Endothelial cell of umbilical vein (primary cell): ENCODE measurements around the gene BPIFB3. TPM values are rescaled to one million over a fixed set of nuclear protein-coding genes. Genes with fewer than 3 reads are reported as not detected.

ENCODE experiments used
- BruUV-seq: library from RNA; stranded (reverse); fragments of 400-500 nt; replicated peaks from 2 replicates; lab custom pipeline; 2021; lab: Mats Ljungman, UMichigan
- CTCF ChIA-PET: fragments of 300-600, 350-600 bp; sonication (Branson Sonifier 250); formaldehyde crosslinking; loops from one replicate; lab custom pipeline; 2021; ENCODE audit warnings: antibody characterized with exemption, inconsistent platforms; lab: Charles Lee
- POLR2A ChIA-PET: fragments of 300-600, 350-600 bp; sonication (Branson Sonifier 250); formaldehyde crosslinking; loops from one replicate; lab custom pipeline; 2021; ENCODE audit warnings: antibody characterized with exemption, inconsistent platforms; lab: Charles Lee
- DNase-seq: peaks from one replicate; pipeline ENCODE4 v3.0.0-alpha.2; 2011; ENCODE audit warnings: low read depth, low spot score
- FAIRE-seq: peaks from 2 replicates; lab custom pipeline; 2011; peaks lifted over from hg19 to GRCh38; lab: Jason Lieb, UNC
- H2AFZ ChIP-seq: 2 replicates; pipeline ENCODE4 v1.6.0; 2012; ENCODE audit warnings: low read depth, low read length, control low read depth, inconsistent platforms
- H3K27ac ChIP-seq: 2 replicates; pipeline ENCODE4 v1.5.1; 2011; ENCODE audit warnings: low read depth, mild to moderate bottlenecking, control low read depth, low read length, moderate library complexity; ENCODE audit not compliant: insufficient read depth
- H3K27me3 ChIP-seq, 2 experiments: 2 replicates each; pipeline versions ENCODE4 v1.6.0 to v1.6.1; 2011; ENCODE audit warnings: low read length in 2 of 2, mixed read lengths in 1 of 2; ENCODE audit not compliant: control insufficient read depth in 2 of 2, insufficient read depth in 2 of 2
- H3K36me3 ChIP-seq, 2 experiments: 2 replicates in 1 of 2; 3 replicates in 1 of 2; pipeline ENCODE4 v1.5.1; 2011; ENCODE audit warnings: low read length in 2 of 2, mild to moderate bottlenecking in 1 of 2, moderate library complexity in 1 of 2; ENCODE audit not compliant: control insufficient read depth in 2 of 2, insufficient read depth in 2 of 2; ENCODE audit errors: extremely low read depth in 1 of 2
- H3K4me1 ChIP-seq: 3 replicates; pipeline ENCODE4 v1.5.1; 2011; ENCODE audit warnings: mild to moderate bottlenecking, low read length; ENCODE audit not compliant: control insufficient read depth, insufficient read depth; ENCODE audit errors: extremely low read depth
- H3K4me2 ChIP-seq: 2 replicates; pipeline ENCODE4 v1.6.1; 2011; ENCODE audit warnings: low read length, control low read depth, mixed read lengths; ENCODE audit not compliant: insufficient read depth
- H3K4me3 ChIP-seq, 3 experiments: fragments of 200-600 bp in 1 of 3; sonication (generic), shearing (Covaris generic) in 1 of 3; replicated peaks in 1 of 3; 2 replicates each; pipeline ENCODE4 v1.5.1; 2011 to 2016; ENCODE audit warnings: control low read depth in 3 of 3, low read length in 3 of 3, mild to moderate bottlenecking in 2 of 3, inconsistent platforms in 1 of 3, low read depth in 1 of 3, moderate library complexity in 1 of 3; ENCODE audit not compliant: insufficient read depth in 1 of 3
- H3K79me2 ChIP-seq: 2 replicates; pipeline ENCODE4 v1.6.0; 2012; ENCODE audit warnings: low read length, inconsistent platforms; ENCODE audit not compliant: control insufficient read depth, insufficient read depth
- H3K9ac ChIP-seq: replicated peaks from 2 replicates; pipeline ENCODE3; 2011; ENCODE audit warnings: low read length, control low read depth; ENCODE audit not compliant: insufficient read depth; ENCODE audit errors: extremely low read depth
- H3K9me1 ChIP-seq: replicated peaks from 3 replicates; pipeline ENCODE4 v1.6.0; 2011; ENCODE audit warnings: mild to moderate bottlenecking, low read length; ENCODE audit not compliant: control insufficient read depth, insufficient read depth; ENCODE audit errors: extremely low read depth
- H3K9me3 ChIP-seq: replicated peaks from 2 replicates; pipeline ENCODE4 v1.5.1; 2012; ENCODE audit warnings: low read length, inconsistent platforms; ENCODE audit not compliant: control insufficient read depth, insufficient read depth
- H4K20me1 ChIP-seq: replicated peaks from 2 replicates; pipeline ENCODE3; 2011; ENCODE audit warnings: mild to moderate bottlenecking, low read length; ENCODE audit not compliant: control insufficient read depth, insufficient read depth; ENCODE audit errors: extremely low read depth
- EZH2 ChIP-seq: IDR thresholded peaks from 2 replicates; pipeline ENCODE4 v1.6.1; 2012; ENCODE audit warnings: borderline replicate concordance, low read depth, mild to moderate bottlenecking, moderate library complexity, low read length, inconsistent platforms; ENCODE audit not compliant: severe bottlenecking
- FOS ChIP-seq: IDR thresholded peaks from 2 replicates; pipeline ENCODE4 v1.6.1; 2011; ENCODE audit warnings: mild to moderate bottlenecking, low read length, moderate library complexity, borderline replicate concordance; ENCODE audit not compliant: insufficient read depth
- GATA2 ChIP-seq: IDR thresholded peaks from 2 replicates; pipeline ENCODE4 v1.7.0; 2011; ENCODE audit warnings: low read depth, mild to moderate bottlenecking, moderate library complexity, mixed read lengths, low read length; ENCODE audit not compliant: insufficient read length, insufficient read depth
- JUN ChIP-seq: IDR thresholded peaks from 2 replicates; pipeline ENCODE4 v1.6.1; 2011; ENCODE audit warnings: borderline replicate concordance, low read depth; ENCODE audit not compliant: insufficient read length, insufficient read depth
- MAX ChIP-seq: IDR thresholded peaks from 2 replicates; pipeline ENCODE4 v1.6.1; 2011; ENCODE audit not compliant: insufficient read depth, insufficient read length
- MYC ChIP-seq: IDR thresholded peaks from one replicate; pipeline ENCODE4 v1.6.1; 2011; ENCODE audit warnings: mild to moderate bottlenecking, low read depth, low read length
- POLR2A ChIP-seq: IDR thresholded peaks from 2 replicates; pipeline ENCODE4 v1.6.1; 2012; ENCODE audit warnings: low read depth, mild to moderate bottlenecking, control low read depth, low read length
- POLR2AphosphoS5 ChIP-seq: IDR thresholded peaks from 2 replicates; pipeline ENCODE4 v1.6.1; 2012; ENCODE audit warnings: low read depth, mild to moderate bottlenecking, control low read depth, low read length, moderate library complexity; ENCODE audit not compliant: insufficient read depth
- dilution Hi-C: fragments of 300-500 bp; cut with MboI; formaldehyde crosslinking; loops from one replicate; pipeline ENCODE4 v1.15.0; 2019; ENCODE audit warnings: low sequenced_read_pairs; ENCODE audit not compliant: extremely low pct_ligation_motif_present
- intact Hi-C: fragments of 100-400 bp; cut with micrococcal nuclease; formaldehyde crosslinking; loops from one replicate; pipeline ENCODE4 v1.10.0; 2022
- polyA plus RNA-seq, 4 experiments: library from polyadenylated mRNA; depleted of rRNA in 3 of 4; stranded (reverse) in 3 of 4; unstranded in 1 of 4; fragments of >200 nt; gene quantifications; 2 replicates each; pipeline versions ENCODE4 v1.2.1 to v1.2.3, GENCODE V29; 2011 to 2012; ENCODE audit warnings: missing spikeins in 1 of 4
- total RNA-seq: library from RNA; stranded (reverse); gene quantifications from 2 replicates; pipeline ENCODE4 v1.2.3, GENCODE V29; 2021
- TF ChIP-seq, protein P1 (sequence below), 2 donors: IDR thresholded peaks; 1 replicate in 1 of 2; 2 replicates in 1 of 2; pipeline ENCODE4 v1.5.1; 2011; ENCODE audit warnings: low read length in 2 of 2, mild to moderate bottlenecking in 2 of 2, moderate library complexity in 2 of 2, control low read depth in 1 of 2, inconsistent platforms in 1 of 2, low read depth in 1 of 2; ENCODE audit not compliant: insufficient read depth in 1 of 2; ENCODE audit errors: extremely low read depth in 1 of 2

Gene BPIFB3
- total and polyA plus RNA-seq, 2 donors (not counting 3 experiments of a cell fraction or from before 2014, with no cell fraction given): not detected

- Histone ChIP-seq H3K9me3 (no peaks in the 10 kb centered on the region), H3K9me1 (no peaks in the 10 kb centered on the region), H3K4me1 (no peaks in the 10 kb centered on the region), H3K9ac (no peak overlapping the region), H2AFZ (no peak overlapping the region), H3K27ac (no peak overlapping the region), H3K4me3 (no peak overlapping the region), H3K79me2 (no peaks in the 10 kb centered on the region), H4K20me1 (no peaks in the 10 kb centered on the region), H3K4me2 (no peak overlapping the region), H3K36me3 (no peaks in the 10 kb centered on the region), H3K27me3 (no peaks in the 10 kb centered on the region)
- TF ChIP-seq MAX (no peak), FOS (no peak), EZH2 (no peak), POLR2AphosphoS5 (no peak), JUN (no peak), POLR2A (no peak), GATA2 (no peak), MYC (no peak)
- TF ChIP-seq, protein P1, sequence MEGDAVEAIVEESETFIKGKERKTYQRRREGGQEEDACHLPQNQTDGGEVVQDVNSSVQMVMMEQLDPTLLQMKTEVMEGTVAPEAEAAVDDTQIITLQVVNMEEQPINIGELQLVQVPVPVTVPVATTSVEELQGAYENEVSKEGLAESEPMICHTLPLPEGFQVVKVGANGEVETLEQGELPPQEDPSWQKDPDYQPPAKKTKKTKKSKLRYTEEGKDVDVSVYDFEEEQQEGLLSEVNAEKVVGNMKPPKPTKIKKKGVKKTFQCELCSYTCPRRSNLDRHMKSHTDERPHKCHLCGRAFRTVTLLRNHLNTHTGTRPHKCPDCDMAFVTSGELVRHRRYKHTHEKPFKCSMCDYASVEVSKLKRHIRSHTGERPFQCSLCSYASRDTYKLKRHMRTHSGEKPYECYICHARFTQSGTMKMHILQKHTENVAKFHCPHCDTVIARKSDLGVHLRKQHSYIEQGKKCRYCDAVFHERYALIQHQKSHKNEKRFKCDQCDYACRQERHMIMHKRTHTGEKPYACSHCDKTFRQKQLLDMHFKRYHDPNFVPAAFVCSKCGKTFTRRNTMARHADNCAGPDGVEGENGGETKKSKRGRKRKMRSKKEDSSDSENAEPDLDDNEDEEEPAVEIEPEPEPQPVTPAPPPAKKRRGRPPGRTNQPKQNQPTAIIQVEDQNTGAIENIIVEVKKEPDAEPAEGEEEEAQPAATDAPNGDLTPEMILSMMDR (IDR thresholded peaks at IDR 0.05; ENCODE audit: extremely low read depth in 1 of 2, insufficient read depth in 1 of 2, low read depth in 1 of 2, low read length in 2 of 2): no peak
- POLR2A ChIA-PET: no interaction called here
- dilution Hi-C loops: no loop called here
- intact Hi-C loops: no loop called here
- CTCF ChIA-PET: no interaction called here
- no TSS peak for BruUV-seq
- DNase-seq (no peak), FAIRE-seq (no peak)
Measured at GRCh38 chr20:33069673-33070072, 16.0 kb downstream of the BPIFB3 start.
